NCI-H2196 (cell line): ENCODE data around the gene MED23.
"Not testable (repeated sequence)": the region's sequence is repeated elsewhere in the genome, so short reads cannot be mapped to it uniquely, and the experiment has no call there.

Experiments
- DNase-seq: peaks from one replicate; lab custom pipeline; 2025; ENCODE audit not compliant: unreplicated experiment; lab: John Stamatoyannopoulos, UW

MED23 gene

GRCh38 chr6:131574686-131575085 lies 53.4 kb downstream of the MED23 start:
- no peak for DNase-seq

- no peak for DNase-seq
Measured at GRCh38 chr6:131574133-131574532, 53.9 kb downstream of the MED23 start.

GRCh38 chr6:131572686-131573415 lies 55.2 kb downstream of the MED23 start, which contains the start of gene ARG1:
TSS of gene ARG1 (plus strand) at chr6:131573226. CDS start at chr6:131573283, 57 bp downstream.
- DNase-seq = no peak

- no peak for DNase-seq
Measured at GRCh38 chr6:131568726-131569125, 59.3 kb downstream of the MED23 start.

- no peak for DNase-seq
Measured at GRCh38 chr6:131565056-131565455, 63.0 kb downstream of the MED23 start.

GRCh38 chr6:131561925-131562707 lies 65.9 kb downstream of the MED23 start:
- no peak for DNase-seq

GRCh38 chr6:131558922-131559321 lies 69.1 kb downstream of the MED23 start:
- DNase-seq = no peak

GRCh38 chr6:131555992-131556391 lies 72.0 kb downstream of the MED23 start:
- no peak for DNase-seq

GRCh38 chr6:131552572-131552971 lies 75.5 kb downstream of the MED23 start:
- no peak for DNase-seq

- no peak for DNase-seq
Measured at GRCh38 chr6:131551902-131552301, 76.1 kb downstream of the MED23 start.

GRCh38 chr6:131549811-131550210 lies 78.2 kb downstream of the MED23 start:
- DNase-seq = no peak

- DNase-seq = no peak
Measured at GRCh38 chr6:131548441-131548840, 79.6 kb downstream of the MED23 start.

- DNase-seq = no peak
Measured at GRCh38 chr6:131547488-131547887, 80.6 kb downstream of the MED23 start.

GRCh38 chr6:131545317-131545716 lies 82.7 kb downstream of the MED23 start:
- DNase-seq = no peak

- not testable (repeated sequence) for DNase-seq
Measured at GRCh38 chr6:131538615-131539014, 89.4 kb downstream of the MED23 start.

GRCh38 chr6:131532580-131533039 lies 95.4 kb downstream of the MED23 start:
- no peak for DNase-seq

- not testable (repeated sequence) for DNase-seq
Measured at GRCh38 chr6:131531681-131532080, 96.4 kb downstream of the MED23 start.

- not testable (repeated sequence) for DNase-seq
Measured at GRCh38 chr6:131530936-131531335, 97.1 kb downstream of the MED23 start.

GRCh38 chr6:131524695-131525336 lies 103.2 kb downstream of the MED23 start:
- no peak for DNase-seq

GRCh38 chr6:131523988-131524673 lies 103.9 kb downstream of the MED23 start:
- no peak for DNase-seq
